WTC11 (cell line): ENCODE results near the gene MAP3K14. TPM values are rescaled to one million over a fixed set of nuclear protein-coding genes. Genes with fewer than 3 reads are reported as not detected.

Experiments used
- ATAC-seq: fragments of 200-7000 bp; cut with Tn5 transposase; 2 replicates; pipeline ENCODE4 v1.10.0; 2021; ENCODE audit warnings: mild to moderate bottlenecking, moderate library complexity
- CTCF ChIA-PET: fragments of 300-600 bp; sonication (Branson Sonifier 250); formaldehyde crosslinking; loops from one replicate; lab custom pipeline; 2021; ENCODE audit warnings: antibody characterized with exemption; lab: Charles Lee
- POLR2A ChIA-PET: fragments of 350-600 bp; sonication (Branson Sonifier 250); formaldehyde crosslinking; loops from one replicate; lab custom pipeline; 2021; ENCODE audit warnings: antibody characterized with exemption; lab: Charles Lee
- DNase-seq: peaks from one replicate; pipeline ENCODE4 v3.0.0; 2021; ENCODE audit warnings: low spot score
- H3K27ac Mint-ChIP-seq: 2 replicates; pipeline ENCODE4 v1.8.0; 2021; ENCODE audit warnings: mixed read lengths
- H3K27me3 Mint-ChIP-seq: 2 replicates; pipeline ENCODE4 v1.8.0; 2021; ENCODE audit warnings: low read depth, mild to moderate bottlenecking, moderate library complexity, mixed read lengths
- H3K36me3 Mint-ChIP-seq: 2 replicates; pipeline ENCODE4 v1.8.0; 2021; ENCODE audit warnings: mixed read lengths
- H3K4me1 Mint-ChIP-seq: 2 replicates; pipeline ENCODE4 v1.8.0; 2022; ENCODE audit warnings: mixed read lengths
- H3K4me3 Mint-ChIP-seq: 2 replicates; pipeline ENCODE4 v1.8.0; 2021; ENCODE audit warnings: mild to moderate bottlenecking, moderate library complexity, mixed read lengths
- H3K9me3 Mint-ChIP-seq: 2 replicates; pipeline ENCODE4 v1.8.0; 2021; ENCODE audit warnings: mixed read lengths
- CDX4 ChIP-seq: fragments of 250-450 bp; sonication (Bioruptor Pico); IDR thresholded peaks from 2 replicates; pipeline ENCODE4 v1.9.0; 2021; ENCODE audit warnings: moderate library complexity, mild to moderate bottlenecking, inconsistent platforms, borderline replicate concordance
- ELF4 ChIP-seq: sonication (generic); formaldehyde crosslinking; IDR thresholded peaks from 2 replicates; pipeline ENCODE4 v1.8.1; 2022; ENCODE audit warnings: low read depth, mild to moderate bottlenecking, moderate library complexity, missing genetic modification reagents
- KAT7 ChIP-seq: sonication (generic); formaldehyde crosslinking; IDR thresholded peaks from 2 replicates; pipeline ENCODE4 v1.8.1; 2023; ENCODE audit warnings: missing genetic modification reagents, mild to moderate bottlenecking, borderline replicate concordance
- MYBL2 ChIP-seq: sonication (generic); formaldehyde crosslinking; IDR thresholded peaks from 2 replicates; pipeline ENCODE4 v1.8.1; 2023; ENCODE audit warnings: mild to moderate bottlenecking, moderate library complexity, missing genetic modification reagents
- NR3C1 ChIP-seq: sonication (generic); formaldehyde crosslinking; conservative IDR thresholded peaks from 2 replicates; pipeline ENCODE4 v1.8.1; 2023; ENCODE audit warnings: low read depth, mild to moderate bottlenecking, missing genetic modification reagents
- OVOL2 ChIP-seq: fragments of 250-450 bp; sonication (Bioruptor Pico); IDR thresholded peaks from 2 replicates; pipeline ENCODE4 v1.9.0; 2021; ENCODE audit warnings: mild to moderate bottlenecking, borderline replicate concordance
- PREB ChIP-seq: sonication (generic); formaldehyde crosslinking; IDR thresholded peaks from 2 replicates; pipeline ENCODE4 v1.8.1; 2022; ENCODE audit warnings: mild to moderate bottlenecking, missing genetic modification reagents, moderate library complexity, borderline replicate concordance
- SP1 ChIP-seq: sonication (generic); formaldehyde crosslinking; conservative IDR thresholded peaks from 2 replicates; pipeline ENCODE4 v1.8.1; 2022; ENCODE audit warnings: missing genetic modification reagents
- TEAD4 ChIP-seq: sonication (generic); formaldehyde crosslinking; IDR thresholded peaks from 2 replicates; pipeline ENCODE4 v1.8.0; 2022; ENCODE audit warnings: mild to moderate bottlenecking, missing genetic modification reagents
- USF2 ChIP-seq: sonication (generic); formaldehyde crosslinking; IDR thresholded peaks from 2 replicates; pipeline ENCODE4 v1.8.1; 2023; ENCODE audit warnings: mild to moderate bottlenecking, missing genetic modification reagents, moderate library complexity
- ZNF232 ChIP-seq: sonication (generic); formaldehyde crosslinking; IDR thresholded peaks from 2 replicates; pipeline ENCODE4 v1.8.0; 2022; ENCODE audit warnings: mild to moderate bottlenecking, missing genetic modification reagents
- ZNF281 ChIP-seq: sonication (generic); formaldehyde crosslinking; IDR thresholded peaks from 2 replicates; pipeline ENCODE4 v1.8.0; 2023; ENCODE audit warnings: mild to moderate bottlenecking, missing genetic modification reagents
- ZNF317 ChIP-seq: sonication (generic); formaldehyde crosslinking; IDR thresholded peaks from 2 replicates; pipeline ENCODE4 v1.8.1; 2023; ENCODE audit warnings: low read depth, mild to moderate bottlenecking, moderate library complexity, missing genetic modification reagents, borderline replicate concordance
- ZNF532 ChIP-seq: fragments of 250-450 bp; sonication (Bioruptor Pico); IDR thresholded peaks from 2 replicates; pipeline ENCODE4 v1.9.0; 2021; ENCODE audit warnings: mild to moderate bottlenecking, borderline replicate concordance
- total RNA-seq: library from RNA; stranded (reverse); gene quantifications from 3 replicates; pipeline ENCODE4 v1.2.3, GENCODE V29; 2021

Gene MAP3K14
- total RNA-seq, 1 experiment from 2014 or later: 4.0 TPM

- Mint-ChIP-seq H3K27me3 (peaks cover 17% of the 10 kb centered on the region), H3K9me3 (no peaks in the 10 kb centered on the region), H3K4me1 (peaks cover 26% of the 10 kb centered on the region), H3K4me3 (no peak overlapping the region), H3K27ac (no peak overlapping the region), H3K36me3 (peaks cover 5% of the 10 kb centered on the region; the same call in 1 of the 2 replicates)
- no peak for TF ChIP-seq ELF4 (CRISPR knock-in tag)
- no peak for TF ChIP-seq SP1 (CRISPR knock-in tag)
- no peak for TF ChIP-seq USF2
- no peak for TF ChIP-seq TEAD4 (CRISPR knock-in tag)
- no peak for TF ChIP-seq NR3C1 (CRISPR knock-in tag)
- TF ChIP-seq CDX4 (CRISPR knock-in tag): no peak
- no peak for TF ChIP-seq MYBL2 (CRISPR knock-in tag)
- no peak for TF ChIP-seq KAT7
- TF ChIP-seq ZNF317 (CRISPR knock-in tag): no peak
- TF ChIP-seq OVOL2: no peak
- TF ChIP-seq PREB (CRISPR knock-in tag): no peak
- no peak for TF ChIP-seq ZNF232 (CRISPR knock-in tag)
- TF ChIP-seq ZNF532 (CRISPR knock-in tag): no peak
- no peak for TF ChIP-seq ZNF281 (CRISPR knock-in tag)
- ATAC-seq (no peak), DNase-seq (no peak)
- CTCF ChIA-PET: interaction anchor here (0.9 to 2.2 kb wide), 8 partner anchors 29 to 116 kb away, joined by 3 to 8 read pairs (median 4); no protein-coding TSS in a partner anchor
- POLR2A ChIA-PET: interaction anchor here (0.9 kb wide), 1 partner anchor 140 kb away, joined by 4 read pairs; no protein-coding TSS in a partner anchor
These were observed 4.1 kb downstream of the MAP3K14 start for GRCh38 chr17:45312477-45313420.
